Erythroblast (primary cell): ENCODE results near the gene TMEM87A.

Source experiments
- DNase-seq, 2 experiments: peaks; one replicate each; lab custom pipeline; 2025; lab: John Stamatoyannopoulos, UW
- GATA1 ChIP-seq: IDR thresholded peaks from 2 replicates; pipeline ENCODE4 v1.6.1; 2011; ENCODE audit warnings: low read depth, mild to moderate bottlenecking, control low read depth, low read length, moderate library complexity
- POLR2A ChIP-seq: IDR thresholded peaks from 2 replicates; pipeline ENCODE4 v1.6.1; 2011; ENCODE audit warnings: mild to moderate bottlenecking, low read length

The TMEM87A gene

GRCh38 chr15:42175671-42176070 is 97.6 kb downstream of the TMEM87A start:
- DNase-seq: no peak
- TF ChIP-seq GATA1 (no peak), POLR2A (no peak)

DNA sequence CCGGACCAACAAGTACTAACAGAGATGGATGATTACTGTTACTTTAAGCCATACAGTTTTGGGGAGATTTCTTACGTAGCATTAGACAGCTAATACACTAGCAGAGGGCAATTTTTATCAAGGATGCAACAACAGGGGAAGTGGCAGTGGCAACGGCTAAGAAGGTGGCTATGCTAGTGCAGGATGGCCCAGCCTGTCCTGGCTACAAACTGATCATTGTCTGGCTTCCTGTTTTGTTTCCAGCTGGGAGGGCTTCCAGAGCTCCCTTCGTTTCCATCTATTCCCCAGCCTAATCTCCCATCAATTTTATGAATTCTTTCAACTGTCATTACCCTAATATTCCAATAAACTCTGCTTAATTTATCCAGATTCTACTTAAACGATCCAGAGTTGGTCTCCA is 100.8 kb downstream of the TMEM87A start:
- no peak for TF ChIP-seq GATA1
- DNase-seq: no peak

DNA sequence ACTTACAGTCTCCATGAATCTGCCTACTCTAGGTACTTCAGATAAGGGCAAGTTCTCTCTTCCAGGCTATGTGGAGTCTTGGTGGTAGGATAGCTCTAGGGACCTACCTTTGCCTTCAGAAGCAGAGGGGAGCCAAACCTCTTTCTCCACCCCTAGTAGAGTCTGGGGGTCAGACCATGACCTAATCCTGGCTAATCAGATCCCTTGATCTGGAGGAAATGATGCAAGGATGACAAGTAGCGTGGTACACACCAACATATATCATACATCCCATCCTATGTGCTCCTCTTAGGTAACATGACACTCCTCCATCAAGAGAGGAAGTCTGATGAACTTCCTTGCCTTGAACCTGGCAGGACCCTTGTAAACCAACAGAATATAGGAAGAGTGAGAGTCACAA is 101.4 kb downstream of the TMEM87A start:
- no peak for TF ChIP-seq GATA1
- DNase-seq: no peak

GRCh38 chr15:42171122-42171521 is 102.1 kb downstream of the TMEM87A start:
- DNase-seq: no peak
- TF ChIP-seq POLR2A (no peak), GATA1 (no peak)

DNA sequence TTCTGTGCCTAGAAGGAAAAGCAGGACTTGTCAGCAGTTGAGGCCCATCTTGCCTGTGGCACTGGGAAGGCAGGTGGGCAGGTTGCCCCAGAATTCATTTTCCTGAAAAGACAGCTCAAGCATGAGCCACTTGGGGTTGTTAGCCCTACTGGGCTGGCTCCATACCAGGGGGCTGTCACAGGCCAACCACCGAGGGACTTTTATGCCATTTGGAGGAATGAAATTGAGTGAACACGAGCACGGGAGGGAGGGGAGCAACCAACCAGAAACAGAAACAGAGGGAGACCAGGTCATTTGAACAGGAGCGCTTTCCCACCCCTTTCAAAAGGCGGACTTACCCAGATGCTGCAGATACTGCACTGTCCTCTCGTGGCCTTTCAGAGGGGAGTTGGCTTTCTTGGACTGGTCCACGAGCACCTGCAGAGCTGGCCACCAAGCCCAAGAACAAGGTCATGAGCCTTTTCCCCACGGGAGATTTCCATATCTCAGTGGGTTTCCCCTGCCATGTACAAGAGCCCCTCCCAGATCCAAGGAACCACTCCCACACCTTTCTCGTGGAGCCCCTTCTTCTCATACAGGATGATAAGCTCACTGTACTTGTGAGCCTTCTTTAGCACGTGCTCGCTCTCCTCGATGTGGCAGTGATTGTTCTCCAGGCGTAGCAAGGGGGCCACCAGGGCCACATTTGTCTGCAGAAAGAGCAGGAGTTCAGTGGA is 106.8 kb downstream of the TMEM87A start:
- no peak for DNase-seq
- TF ChIP-seq POLR2A: no peak
- no peak for TF ChIP-seq GATA1

- no peak for TF ChIP-seq POLR2A
- no peak for TF ChIP-seq GATA1
- DNase-seq: no peak
These were observed 108.1 kb downstream of the TMEM87A start for GRCh38 chr15:42165106-42165505.

GRCh38 chr15:42163947-42164550 is 109.2 kb downstream of the TMEM87A start:
- DNase-seq: no peak
- TF ChIP-seq GATA1: no peak
- TF ChIP-seq POLR2A: no peak

DNA sequence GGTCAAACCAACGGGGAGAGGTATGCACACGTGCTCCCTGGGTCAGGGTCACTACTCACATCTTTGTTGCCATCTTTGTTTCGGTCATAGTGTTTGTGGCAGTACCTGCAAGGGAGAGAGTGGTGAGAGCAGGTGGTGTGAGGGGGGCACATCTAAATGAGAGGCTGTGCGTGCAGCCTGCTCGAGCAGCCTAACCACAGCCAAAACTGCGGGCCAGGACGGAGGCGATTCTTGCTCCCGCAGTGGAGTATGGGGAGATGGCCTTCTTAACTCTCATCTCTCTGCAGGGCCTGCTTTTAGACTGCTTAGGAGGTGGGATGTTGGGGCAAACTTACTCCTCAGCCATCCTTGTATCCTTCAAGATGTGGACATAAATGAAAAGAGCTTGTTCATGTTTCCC is 109.9 kb downstream of the TMEM87A start:
- DNase-seq: no peak
- no peak for TF ChIP-seq POLR2A
- TF ChIP-seq GATA1: no peak
